ENCODE data around the gene AKAP1. TPM values are rescaled to one million over a fixed set of nuclear protein-coding genes. Genes with fewer than 3 reads are reported as not detected.

AKAP1 gene
- 47.1 to 64.6 TPM (median 52.2 TPM) in 5 replicates for total RNA-seq (2022; extraction: Qiagen RNA extraction)

GRCh38 chr17:57084802-57085447 lies at the start of gene AKAP1:
Gene AKAP1, plus strand, starts transcription at chr17:57085246. Its CDS starts 20,219 bp downstream, at chr17:57105465.

Other genes with a start within 250 kb of the AKAP1 start
- 54.4 to 78.4 TPM (median 57.5 TPM) in 5 replicates for gene TRIM25, start 171.2 kb upstream of the AKAP1 start, total RNA-seq (2022; extraction: Qiagen RNA extraction)
- gene COIL, start 124.2 kb upstream of the AKAP1 start, total RNA-seq (2022; extraction: Qiagen RNA extraction): 15.0 to 22.5 TPM (median 15.4 TPM) in 5 replicates
- gene SCPEP1, start 107.1 kb upstream of the AKAP1 start, total RNA-seq (2022; extraction: Qiagen RNA extraction): 37.0 to 47.1 TPM (median 41.4 TPM) in 5 replicates
- 41.2 to 53.9 TPM (median 51.0 TPM) in 5 replicates for gene MSI2, start 171.3 kb downstream of the AKAP1 start, total RNA-seq (2022; extraction: Qiagen RNA extraction)

Measured in A549 treated with Hydrocortisone at 1 μM for 4 hours (cell line).